K562 (cell line): ENCODE measurements around the gene BCL7C. TPM values are rescaled to one million over a fixed set of nuclear protein-coding genes. Genes with fewer than 3 reads are reported as not detected.

ENCODE experiments used
- EGR1 ChIP-seq: fragments of 450-650 bp; conservative IDR thresholded peaks from 2 replicates; pipeline ENCODE4 v1.6.1; 2017; ENCODE audit warnings: mild to moderate bottlenecking
- HEY1 ChIP-seq: fragments of 250-450 bp; sonication (Bioruptor Pico); IDR thresholded peaks from 2 replicates; pipeline ENCODE4 v1.5.0; 2020; ENCODE audit warnings: mild to moderate bottlenecking, moderate library complexity, borderline replicate concordance
- IRF2 ChIP-seq: sonication (generic); formaldehyde crosslinking; IDR thresholded peaks from 2 replicates; pipeline ENCODE4 v1.8.1; 2022; ENCODE audit warnings: mild to moderate bottlenecking, missing genetic modification reagents
- MYC ChIP-seq, 2 experiments: fragments of 250-450 bp in 1 of 2; sonication (Bioruptor Pico) in 1 of 2; IDR thresholded peaks; 2 replicates each; pipeline versions ENCODE4 v1.5.1 to v1.6.1; 2012 to 2021; ENCODE audit warnings: low read depth in 2 of 2, borderline replicate concordance in 1 of 2, improper control_type of control experiment in 1 of 2, low read length in 1 of 2, mild to moderate bottlenecking in 1 of 2, moderate library complexity in 1 of 2
- NR2C2 ChIP-seq, 2 experiments: fragments of 200-800 bp in 1 of 2; sonication (Bioruptor generic) in 1 of 2; sonication (generic) in 1 of 2; formaldehyde crosslinking in 1 of 2; IDR thresholded peaks; 2 replicates each; pipeline versions ENCODE4 v1.6.1 to v1.8.0; 2016 to 2022; ENCODE audit warnings: mild to moderate bottlenecking in 1 of 2, missing compliant biosample characterization in 1 of 2, missing genetic modification characterization in 1 of 2, missing genetic modification reagents in 1 of 2
- SREBF1 ChIP-seq: fragments of 150-350 bp; IDR thresholded peaks from 2 replicates; pipeline ENCODE4 v1.6.1; 2014; ENCODE audit warnings: antibody characterized with exemption, low read depth, low read length, borderline replicate concordance
- XRCC4 ChIP-seq: IDR thresholded peaks from one replicate; pipeline ENCODE4 v1.6.1; 2011; ENCODE audit not compliant: insufficient read depth, insufficient read length; ENCODE audit errors: extremely low read depth
- ZNF77 ChIP-seq: fragments of 250-450 bp; sonication (Bioruptor Pico); IDR thresholded peaks from 2 replicates; pipeline ENCODE4 v1.5.0; 2020
- polyA plus RNA-seq, 8 experiments: library from polyadenylated mRNA; depleted of rRNA in 4 of 8; stranded (reverse) in 5 of 8; unstranded in 3 of 8; fragments of >200 nt; fragmentation: Nextera tagmentation in 2 of 8; fragmentation: Illumina TruSeq in 1 of 8; extraction: Ambion mirVana in 2 of 8; extraction: Trizol in 1 of 8; gene quantifications; 2 replicates each; pipeline versions ENCODE4 v1.2.1 to v1.2.3, GENCODE V29; 2011 to 2014; ENCODE audit warnings: inconsistent platforms in 1 of 8, missing spikeins in 1 of 8
- total RNA-seq, 7 experiments: library from RNA; depleted of rRNA in 6 of 7; stranded (reverse); fragments of >200 nt in 6 of 7; fragmentation: Illumina TruSeq in 2 of 7; extraction: Trizol in 2 of 7; gene quantifications; 2 replicates each; pipeline versions ENCODE4 v1.2.1 to v1.2.3, GENCODE V29; 2011 to 2021; ENCODE audit warnings: low replicate concordance in 1 of 7
- TF ChIP-seq, protein P1 (sequence below), 2 experiments: fragments of 450-650 bp in 1 of 2; sonication (generic) in 1 of 2; formaldehyde crosslinking in 1 of 2; IDR thresholded peaks; 2 replicates each; pipeline versions ENCODE4 v1.7.1 to v1.9.0; 2016 to 2022; ENCODE audit warnings: inconsistent platforms in 1 of 2, mild to moderate bottlenecking in 1 of 2, missing genetic modification reagents in 1 of 2
- TF ChIP-seq, protein P2 (sequence below), 2 experiments: fragments of 450-650 bp; IDR thresholded peaks; 2 replicates each; pipeline ENCODE4 v1.6.1; 2018; ENCODE audit warnings: mild to moderate bottlenecking in 2 of 2, low read depth in 1 of 2; ENCODE audit not compliant: partially characterized antibody in 2 of 2

Gene BCL7C
- total and polyA plus RNA-seq, 9 of the 15 experiments (the other 6 are each of a cell fraction or from before 2014, with no cell fraction given): 1.7 to 85.8 (median 19.6) TPM

DNA sequence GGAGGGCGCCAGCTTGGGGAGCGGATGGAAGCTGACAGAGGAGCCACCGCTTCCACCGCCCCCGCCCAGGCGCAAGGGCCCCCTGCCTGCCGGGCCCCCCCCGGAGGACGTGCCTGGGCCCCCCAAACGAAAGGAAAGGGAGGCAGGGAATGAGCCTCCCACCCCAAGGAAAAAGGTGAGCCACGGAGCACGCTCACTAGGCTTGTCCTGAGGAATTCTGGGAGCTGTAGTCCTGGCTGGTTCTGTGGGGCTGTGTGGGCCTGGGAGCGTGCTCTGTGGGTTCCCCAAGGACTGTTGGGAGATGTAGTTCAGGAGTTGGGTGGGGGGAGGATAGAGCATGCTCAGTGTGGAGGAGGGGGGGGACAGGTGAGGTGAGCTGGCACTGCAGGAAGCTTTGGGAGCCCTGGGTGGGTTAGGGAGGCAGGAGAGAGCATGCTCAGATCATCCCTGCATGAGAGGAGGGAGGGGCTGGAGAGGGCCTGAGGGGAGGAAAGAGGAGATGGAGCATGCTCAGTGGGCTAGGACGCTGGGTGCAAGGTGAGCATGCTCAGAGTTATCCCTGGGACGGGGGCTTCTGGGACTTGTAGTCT, 34.0 kb upstream of the BCL7C start (continued):
- TF ChIP-seq, protein P1, sequence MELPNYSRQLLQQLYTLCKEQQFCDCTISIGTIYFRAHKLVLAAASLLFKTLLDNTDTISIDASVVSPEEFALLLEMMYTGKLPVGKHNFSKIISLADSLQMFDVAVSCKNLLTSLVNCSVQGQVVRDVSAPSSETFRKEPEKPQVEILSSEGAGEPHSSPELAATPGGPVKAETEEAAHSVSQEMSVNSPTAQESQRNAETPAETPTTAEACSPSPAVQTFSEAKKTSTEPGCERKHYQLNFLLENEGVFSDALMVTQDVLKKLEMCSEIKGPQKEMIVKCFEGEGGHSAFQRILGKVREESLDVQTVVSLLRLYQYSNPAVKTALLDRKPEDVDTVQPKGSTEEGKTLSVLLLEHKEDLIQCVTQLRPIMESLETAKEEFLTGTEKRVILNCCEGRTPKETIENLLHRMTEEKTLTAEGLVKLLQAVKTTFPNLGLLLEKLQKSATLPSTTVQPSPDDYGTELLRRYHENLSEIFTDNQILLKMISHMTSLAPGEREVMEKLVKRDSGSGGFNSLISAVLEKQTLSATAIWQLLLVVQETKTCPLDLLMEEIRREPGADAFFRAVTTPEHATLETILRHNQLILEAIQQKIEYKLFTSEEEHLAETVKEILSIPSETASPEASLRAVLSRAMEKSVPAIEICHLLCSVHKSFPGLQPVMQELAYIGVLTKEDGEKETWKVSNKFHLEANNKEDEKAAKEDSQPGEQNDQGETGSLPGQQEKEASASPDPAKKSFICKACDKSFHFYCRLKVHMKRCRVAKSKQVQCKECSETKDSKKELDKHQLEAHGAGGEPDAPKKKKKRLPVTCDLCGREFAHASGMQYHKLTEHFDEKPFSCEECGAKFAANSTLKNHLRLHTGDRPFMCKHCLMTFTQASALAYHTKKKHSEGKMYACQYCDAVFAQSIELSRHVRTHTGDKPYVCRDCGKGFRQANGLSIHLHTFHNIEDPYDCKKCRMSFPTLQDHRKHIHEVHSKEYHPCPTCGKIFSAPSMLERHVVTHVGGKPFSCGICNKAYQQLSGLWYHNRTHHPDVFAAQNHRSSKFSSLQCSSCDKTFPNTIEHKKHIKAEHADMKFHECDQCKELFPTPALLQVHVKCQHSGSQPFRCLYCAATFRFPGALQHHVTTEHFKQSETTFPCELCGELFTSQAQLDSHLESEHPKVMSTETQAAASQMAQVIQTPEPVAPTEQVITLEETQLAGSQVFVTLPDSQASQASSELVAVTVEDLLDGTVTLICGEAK (IDR thresholded peaks at IDR 0.05): 0 out of 2 replicates have a peak, but pooled peaks have one; percentile 23
- TF ChIP-seq, protein P1 (CRISPR knock-in tag; IDR thresholded peaks at IDR 0.05): no peak
- TF ChIP-seq XRCC4 (no peak), SREBF1 (0 out of 2 replicates have a peak, but pooled peaks have one; percentile 23), NR2C2 (CRISPR knock-in tag; IDR thresholded peaks at IDR 0.05) (no peak), NR2C2 (tag; IDR thresholded peaks at IDR 0.05) (0 out of 2 replicates have a peak, but pooled peaks have one; percentile 18), HEY1 (CRISPR knock-in tag) (no peak), IRF2 (no peak), EGR1 (peak; percentile 60), ZNF77 (CRISPR knock-in tag) (no peak), MYC (IDR thresholded peaks at IDR 0.05; ENCODE audit: low read depth, low read length) (0 out of 2 replicates have a peak, but pooled peaks have one; percentile 51), MYC (CRISPR knock-in tag; IDR thresholded peaks at IDR 0.05; ENCODE audit: borderline replicate concordance, low read depth) (no peak)
- TF ChIP-seq, protein P2, sequence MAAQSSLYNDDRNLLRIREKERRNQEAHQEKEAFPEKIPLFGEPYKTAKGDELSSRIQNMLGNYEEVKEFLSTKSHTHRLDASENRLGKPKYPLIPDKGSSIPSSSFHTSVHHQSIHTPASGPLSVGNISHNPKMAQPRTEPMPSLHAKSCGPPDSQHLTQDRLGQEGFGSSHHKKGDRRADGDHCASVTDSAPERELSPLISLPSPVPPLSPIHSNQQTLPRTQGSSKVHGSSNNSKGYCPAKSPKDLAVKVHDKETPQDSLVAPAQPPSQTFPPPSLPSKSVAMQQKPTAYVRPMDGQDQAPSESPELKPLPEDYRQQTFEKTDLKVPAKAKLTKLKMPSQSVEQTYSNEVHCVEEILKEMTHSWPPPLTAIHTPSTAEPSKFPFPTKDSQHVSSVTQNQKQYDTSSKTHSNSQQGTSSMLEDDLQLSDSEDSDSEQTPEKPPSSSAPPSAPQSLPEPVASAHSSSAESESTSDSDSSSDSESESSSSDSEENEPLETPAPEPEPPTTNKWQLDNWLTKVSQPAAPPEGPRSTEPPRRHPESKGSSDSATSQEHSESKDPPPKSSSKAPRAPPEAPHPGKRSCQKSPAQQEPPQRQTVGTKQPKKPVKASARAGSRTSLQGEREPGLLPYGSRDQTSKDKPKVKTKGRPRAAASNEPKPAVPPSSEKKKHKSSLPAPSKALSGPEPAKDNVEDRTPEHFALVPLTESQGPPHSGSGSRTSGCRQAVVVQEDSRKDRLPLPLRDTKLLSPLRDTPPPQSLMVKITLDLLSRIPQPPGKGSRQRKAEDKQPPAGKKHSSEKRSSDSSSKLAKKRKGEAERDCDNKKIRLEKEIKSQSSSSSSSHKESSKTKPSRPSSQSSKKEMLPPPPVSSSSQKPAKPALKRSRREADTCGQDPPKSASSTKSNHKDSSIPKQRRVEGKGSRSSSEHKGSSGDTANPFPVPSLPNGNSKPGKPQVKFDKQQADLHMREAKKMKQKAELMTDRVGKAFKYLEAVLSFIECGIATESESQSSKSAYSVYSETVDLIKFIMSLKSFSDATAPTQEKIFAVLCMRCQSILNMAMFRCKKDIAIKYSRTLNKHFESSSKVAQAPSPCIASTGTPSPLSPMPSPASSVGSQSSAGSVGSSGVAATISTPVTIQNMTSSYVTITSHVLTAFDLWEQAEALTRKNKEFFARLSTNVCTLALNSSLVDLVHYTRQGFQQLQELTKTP (IDR thresholded peaks at IDR 0.05; ENCODE audit: low read depth in 1 of 2, partially characterized antibody in 2 of 2): peak in 1 of 2 experiments; percentile 94
